Colonic mucosa (tissue), 4 donors: ENCODE data around the gene CNOT6. TPM values are rescaled to one million over a fixed set of nuclear protein-coding genes. Genes with fewer than 3 reads are reported as not detected.
"Not testable (repeated sequence)": the region's sequence is repeated elsewhere in the genome, so short reads cannot be mapped to it uniquely, and the experiment has no call there.

Experiments
- DNase-seq: peaks from one replicate; pipeline ENCODE4 v3.0.0-alpha.2; 2020
- H3K27ac ChIP-seq: fragments of 200-600 bp; one replicate; pipeline ENCODE4 v1.8.0; 2021
- H3K27me3 ChIP-seq: fragments of 200-600 bp; one replicate; pipeline ENCODE4 v1.8.0; 2021
- H3K36me3 ChIP-seq: fragments of 200-600 bp; one replicate; pipeline ENCODE4 v1.8.0; 2021
- H3K4me1 ChIP-seq: fragments of 200-600 bp; one replicate; pipeline ENCODE4 v1.8.0; 2021; ENCODE audit warnings: mild to moderate bottlenecking
- H3K4me3 ChIP-seq: fragments of 200-600 bp; one replicate; pipeline ENCODE4 v1.8.0; 2021
- H3K9ac ChIP-seq, 2 donors: one replicate each; pipeline ENCODE4 v1.7.0; 2013; ENCODE audit warnings: control low read depth in 2 of 2, low read depth in 2 of 2, low read length in 2 of 2
- H3K9me3 ChIP-seq: fragments of 200-600 bp; one replicate; pipeline ENCODE4 v1.8.0; 2021
- intact Hi-C: fragments of 100-400 bp; cut with DNase I; formaldehyde crosslinking; loops from one replicate; pipeline ENCODE4 v1.14.1; 2022
- total RNA-seq, 2 donors: library from RNA; stranded (reverse); fragmentation: NEBNext Ultra II Directional in 1 of 2; extraction: Animal tissue kit (Norgen Biotek cat#: 25700) in 1 of 2; gene quantifications; one replicate each; pipeline ENCODE4 v1.2.1, GENCODE V29; 2021
- TF ChIP-seq, protein P1 (sequence below): fragments of 200-600 bp; IDR thresholded peaks from one replicate; pipeline ENCODE4 v1.8.0; 2022; ENCODE audit warnings: antibody characterized with exemption, mild to moderate bottlenecking
- donor health status: healthy.
- donor health status: DM: no; HTN: no; CAD: no.
- donor health status: DM: no; HTN: no; CAD: no.

Gene CNOT6
- total RNA-seq, 2 donors from 2014 or later: 35.5 to 38.2 TPM

DNA sequence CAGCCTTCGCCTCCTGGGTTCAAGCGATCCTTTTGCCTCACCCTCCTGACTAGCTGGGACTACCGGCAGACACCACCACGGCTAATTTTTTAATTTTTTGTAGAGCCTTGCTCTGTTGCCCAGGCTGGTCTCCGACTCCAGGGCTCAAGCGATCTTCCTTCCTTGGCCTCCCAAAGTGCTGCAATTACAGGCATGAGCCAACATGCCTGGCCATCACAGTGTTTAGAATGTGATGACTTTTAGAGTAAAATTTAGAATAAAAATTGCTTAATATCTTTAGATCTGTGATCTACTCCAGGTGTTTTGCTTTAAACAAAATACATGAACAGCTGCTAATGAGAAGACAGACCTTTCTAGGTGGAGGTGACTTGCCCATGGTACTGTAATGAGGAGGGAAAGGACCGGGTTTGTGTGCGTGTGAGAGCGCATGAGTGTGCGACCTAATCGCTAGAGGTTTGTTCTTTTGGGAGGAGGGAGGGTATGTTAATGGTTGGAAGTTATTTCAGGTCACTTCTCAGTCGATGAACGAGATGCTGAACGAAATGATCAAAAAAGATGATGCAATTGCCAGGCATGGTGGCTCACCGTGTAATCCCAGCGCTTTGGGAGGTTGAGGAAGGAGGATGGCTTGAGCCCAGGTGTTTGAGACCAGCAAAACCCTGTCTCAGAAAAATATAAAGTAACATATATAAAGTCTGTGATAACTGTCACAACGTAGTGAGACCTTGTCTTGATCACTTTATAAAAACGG lies 2.0 kb downstream of the CNOT6 start:
- Histone ChIP-seq H3K27ac (no peak overlapping the region), H3K4me1 (peaks cover 16% of the 10 kb centered on the region), H3K36me3 (no peaks in the 10 kb centered on the region), H3K4me3 (no peak overlapping the region), H3K9me3 (no peaks in the 10 kb centered on the region), H3K27me3 (no peaks in the 10 kb centered on the region), H3K9ac (no peak overlapping the region)
- intact Hi-C loops: no loop called here
- DNase-seq: no peak
- TF ChIP-seq, protein P1, sequence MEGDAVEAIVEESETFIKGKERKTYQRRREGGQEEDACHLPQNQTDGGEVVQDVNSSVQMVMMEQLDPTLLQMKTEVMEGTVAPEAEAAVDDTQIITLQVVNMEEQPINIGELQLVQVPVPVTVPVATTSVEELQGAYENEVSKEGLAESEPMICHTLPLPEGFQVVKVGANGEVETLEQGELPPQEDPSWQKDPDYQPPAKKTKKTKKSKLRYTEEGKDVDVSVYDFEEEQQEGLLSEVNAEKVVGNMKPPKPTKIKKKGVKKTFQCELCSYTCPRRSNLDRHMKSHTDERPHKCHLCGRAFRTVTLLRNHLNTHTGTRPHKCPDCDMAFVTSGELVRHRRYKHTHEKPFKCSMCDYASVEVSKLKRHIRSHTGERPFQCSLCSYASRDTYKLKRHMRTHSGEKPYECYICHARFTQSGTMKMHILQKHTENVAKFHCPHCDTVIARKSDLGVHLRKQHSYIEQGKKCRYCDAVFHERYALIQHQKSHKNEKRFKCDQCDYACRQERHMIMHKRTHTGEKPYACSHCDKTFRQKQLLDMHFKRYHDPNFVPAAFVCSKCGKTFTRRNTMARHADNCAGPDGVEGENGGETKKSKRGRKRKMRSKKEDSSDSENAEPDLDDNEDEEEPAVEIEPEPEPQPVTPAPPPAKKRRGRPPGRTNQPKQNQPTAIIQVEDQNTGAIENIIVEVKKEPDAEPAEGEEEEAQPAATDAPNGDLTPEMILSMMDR: no peak

DNA sequence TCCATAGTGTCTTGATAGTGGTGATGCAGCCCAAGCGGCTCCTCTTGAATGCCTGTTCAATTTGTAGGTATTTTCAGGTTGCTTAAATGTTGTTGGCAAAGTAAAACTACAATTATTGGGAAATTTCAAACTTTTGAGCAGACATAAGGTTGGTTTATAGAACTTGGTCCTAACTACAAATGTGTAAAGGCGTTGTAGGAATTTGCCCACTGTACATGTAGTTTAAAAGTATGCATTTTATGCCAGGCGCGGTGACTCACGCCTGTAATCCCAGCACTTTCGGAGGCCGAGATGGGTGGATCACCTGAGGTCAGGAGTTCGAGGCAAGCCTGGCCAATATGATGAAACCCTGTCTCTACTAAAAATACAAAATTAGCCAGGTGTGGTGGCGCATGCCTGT lies 2.6 kb downstream of the CNOT6 start:
- H3K27me3 ChIP-seq, H3K27ac ChIP-seq, DNase-seq, H3K9me3 ChIP-seq, H3K9ac ChIP-seq, H3K36me3 ChIP-seq, intact Hi-C loops, H3K4me3 ChIP-seq: not testable (repeated sequence)
- H3K4me1 ChIP-seq: peaks cover 16% of the 10 kb centered on the region

DNA sequence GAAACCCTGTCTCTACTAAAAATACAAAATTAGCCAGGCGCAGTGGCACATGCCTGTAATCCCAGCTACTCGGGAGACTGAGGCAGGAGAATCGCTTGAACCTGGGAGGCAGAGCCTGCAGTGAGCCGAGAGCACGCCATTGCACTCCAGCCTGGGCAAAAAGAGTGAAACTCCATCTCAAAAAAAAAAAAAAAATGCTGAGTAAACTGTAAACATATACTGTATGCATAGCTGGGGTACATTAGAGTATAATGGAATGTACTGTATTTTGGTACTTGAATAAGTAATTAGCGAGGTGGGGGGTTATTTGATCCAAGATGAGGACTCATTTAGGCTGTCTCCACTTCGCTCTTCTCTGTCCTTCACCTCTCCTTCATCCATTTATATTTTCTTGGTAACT lies 3.7 kb downstream of the CNOT6 start:
- H3K4me3 ChIP-seq, H3K9ac ChIP-seq, DNase-seq, H3K36me3 ChIP-seq, intact Hi-C loops, H3K27me3 ChIP-seq, H3K9me3 ChIP-seq, H3K27ac ChIP-seq: not testable (repeated sequence)
- H3K4me1 ChIP-seq: peaks cover 18% of the 10 kb centered on the region

DNA sequence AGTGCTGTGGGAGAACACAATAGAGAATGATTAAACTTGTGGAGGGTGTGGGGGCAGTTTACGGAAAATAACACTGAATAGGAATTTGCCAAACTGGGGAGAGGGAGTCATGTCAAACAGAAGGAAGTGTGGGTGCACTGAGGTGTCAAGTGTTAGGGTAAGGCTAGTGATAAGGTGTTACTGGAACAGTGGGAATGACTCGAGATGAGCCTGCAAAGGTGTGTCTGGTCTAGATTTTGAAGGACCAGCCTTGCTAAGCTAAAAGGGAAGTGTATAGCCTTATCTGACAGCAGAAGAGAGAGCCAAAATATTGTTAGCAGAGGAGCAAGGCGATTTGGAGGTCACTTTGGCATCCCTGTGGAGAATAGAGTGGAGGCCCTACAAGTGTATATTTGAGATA lies 4.2 kb downstream of the CNOT6 start:
- H3K4me3 ChIP-seq: no peak overlapping the region
- TF ChIP-seq, protein P1: no peak
- no peaks in the 10 kb centered on the region for H3K27me3 ChIP-seq
- peaks cover 18% of the 10 kb centered on the region for H3K4me1 ChIP-seq
- H3K9ac ChIP-seq: no peak overlapping the region
- DNase-seq: no peak
- no peaks in the 10 kb centered on the region for H3K36me3 ChIP-seq
- H3K9me3 ChIP-seq: no peaks in the 10 kb centered on the region
- intact Hi-C loops: no loop called here
- no peak overlapping the region for H3K27ac ChIP-seq

DNA sequence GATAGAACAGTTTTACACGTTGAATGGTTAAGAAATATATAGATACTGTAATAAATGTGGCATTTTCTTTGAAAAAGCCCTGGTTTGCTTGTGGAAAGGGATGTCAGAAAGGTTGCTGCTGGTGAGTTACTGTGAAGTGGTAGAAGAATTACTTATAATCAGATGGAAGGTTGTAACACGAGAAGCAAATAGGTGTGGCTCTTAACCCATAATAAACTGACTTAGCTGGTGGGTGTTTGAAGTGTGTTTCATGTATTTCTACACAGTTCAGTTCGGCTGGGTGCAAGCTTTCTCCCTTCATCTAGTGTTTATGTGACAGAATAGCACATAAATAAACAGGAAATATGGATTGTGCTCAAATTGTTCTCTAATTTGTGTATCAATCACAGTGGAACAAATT lies 5.5 kb downstream of the CNOT6 start:
- Histone ChIP-seq H3K9me3 (no peaks in the 10 kb centered on the region), H3K27me3 (no peaks in the 10 kb centered on the region), H3K4me1 (peaks cover 18% of the 10 kb centered on the region), H3K9ac (no peak overlapping the region), H3K36me3 (no peaks in the 10 kb centered on the region), H3K27ac (no peak overlapping the region), H3K4me3 (no peak overlapping the region)
- no peak for DNase-seq
- intact Hi-C loops: no loop called here
- TF ChIP-seq, protein P1: no peak

DNA sequence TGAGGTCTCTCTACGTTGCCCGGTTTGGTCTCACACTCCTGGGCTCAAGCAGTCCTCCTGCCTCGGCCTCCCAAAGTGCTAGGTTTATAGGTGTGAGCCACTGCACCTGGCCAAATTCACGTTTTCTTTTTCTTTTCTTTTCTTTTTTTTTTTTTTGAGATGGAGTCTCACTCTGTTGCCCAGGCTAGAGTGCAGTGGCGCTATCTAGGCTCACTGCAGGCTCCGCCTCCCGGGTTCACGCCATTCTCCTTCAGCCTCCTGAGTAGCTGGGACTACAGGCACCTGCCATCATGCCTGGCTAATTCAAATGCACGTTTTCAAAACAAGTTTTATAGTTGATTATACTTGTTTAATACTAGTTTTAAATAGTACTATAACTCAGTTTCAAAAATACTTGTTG lies 6.1 kb downstream of the CNOT6 start:
- H3K36me3 ChIP-seq, DNase-seq, H3K4me3 ChIP-seq, intact Hi-C loops, H3K9ac ChIP-seq, H3K27me3 ChIP-seq, H3K9me3 ChIP-seq, H3K27ac ChIP-seq: not testable (repeated sequence)
- H3K4me1 ChIP-seq: peaks cover 16% of the 10 kb centered on the region

DNA sequence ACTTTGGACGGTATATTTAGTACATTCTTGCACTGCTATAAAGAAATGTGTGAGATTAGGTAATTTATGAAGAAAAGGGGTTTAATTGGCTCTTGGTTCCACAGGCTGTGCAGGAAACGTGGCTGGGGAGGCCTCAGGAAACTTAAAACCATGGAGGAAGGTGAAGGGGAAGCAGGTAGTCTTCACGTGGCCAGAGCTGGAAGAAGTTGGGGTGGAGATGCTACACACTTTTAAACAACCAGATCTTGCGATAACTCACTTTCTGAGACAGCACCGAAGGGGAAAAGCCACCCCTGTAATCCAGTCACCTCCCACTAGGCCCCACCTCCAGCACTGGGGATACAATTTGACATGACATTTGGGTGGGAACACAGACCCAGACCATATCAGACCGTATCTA lies 13.5 kb downstream of the CNOT6 start:
- no peak for DNase-seq
- H3K27ac ChIP-seq: no peak overlapping the region
- no peak overlapping the region for H3K4me3 ChIP-seq
- H3K9me3 ChIP-seq: no peaks in the 10 kb centered on the region
- no peak overlapping the region for H3K9ac ChIP-seq
- H3K4me1 ChIP-seq: peaks cover under 1% of the 10 kb centered on the region
- intact Hi-C loops: no loop called here
- H3K36me3 ChIP-seq: no peaks in the 10 kb centered on the region
- TF ChIP-seq, protein P1: no peak
- no peaks in the 10 kb centered on the region for H3K27me3 ChIP-seq
